ENCODE data around the gene TGFBR1.

DNA sequence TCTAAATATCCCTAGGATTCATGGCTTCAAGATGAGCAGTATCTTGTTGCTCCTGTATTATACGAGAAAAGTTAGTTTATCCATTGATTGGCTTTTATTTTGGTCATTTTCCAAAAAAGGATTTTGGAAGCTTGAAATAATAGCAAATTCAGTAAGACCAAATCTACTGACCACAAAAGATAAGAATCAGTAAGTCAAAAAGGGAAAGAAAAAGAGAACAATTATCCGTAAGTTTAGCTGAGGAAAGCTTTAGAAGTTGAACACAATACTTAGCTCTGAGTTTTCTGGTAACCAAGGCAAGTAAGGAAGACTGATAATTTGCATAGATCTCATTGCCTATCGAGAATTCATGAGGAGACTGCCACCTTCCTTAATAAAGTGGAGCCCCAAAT lies 9.1 kb downstream of the TGFBR1 start:
- no peak for TF ChIP-seq POLR2A (IDR thresholded peaks at IDR 0.05)
- TF ChIP-seq CTCF (IDR thresholded peaks at IDR 0.05): no peak
